Measurements from ENCODE around the gene SMIM36. TPM values are rescaled to one million over a fixed set of nuclear protein-coding genes. Genes with fewer than 3 reads are reported as not detected.

SMIM36 gene
- total and polyA plus RNA-seq, 10 of the 15 experiments (the other 5 are each of a cell fraction or from before 2014, with no cell fraction given), result not detected

DNA sequence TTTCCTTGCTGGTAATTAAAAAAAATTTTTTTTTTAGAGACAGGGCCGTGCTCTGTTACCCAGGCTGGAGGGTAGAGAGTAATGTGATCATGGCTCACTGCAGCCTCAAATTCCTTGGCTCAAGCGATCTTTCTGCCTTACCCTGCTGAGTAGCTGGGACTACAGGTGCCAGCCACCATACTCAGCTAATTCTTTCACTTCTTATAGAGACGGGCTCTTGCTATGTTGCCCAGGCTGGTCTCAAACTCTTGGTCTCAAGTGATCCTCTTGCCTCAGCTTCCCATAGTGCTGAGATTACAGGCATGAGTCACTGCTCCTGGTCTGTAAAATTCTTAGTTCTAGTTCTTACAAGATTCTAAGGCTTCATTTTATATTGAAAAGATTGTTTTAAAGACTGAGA is 11.1 kb downstream of the SMIM36 start:
- no peak overlapping the region for H3K27ac ChIP-seq (ENCODE audit: control insufficient read depth, insufficient read depth)
- DNase-seq (ENCODE audit: low read depth, low spot score) (no peak), FAIRE-seq (no peak), ATAC-seq (no peak)
- ChIA-PET POLR2A (interaction anchor here (0.6 kb wide), 1 partner anchor 143 kb away, joined by 3 read pairs; no protein-coding TSS in a partner anchor), RAD21 (ENCODE audit: unreplicated experiment) (no interaction called here), SMC1A (ENCODE audit: uncharacterized antibody, unreplicated experiment) (interaction anchor here (1.0 to 1.2 kb wide), 3 partner anchors 9 to 143 kb away, joined by 3 to 5 read pairs (median 3); no protein-coding TSS in a partner anchor), CTCF (interaction anchor here (1.0 to 1.7 kb wide), 5 partner anchors 10 to 152 kb away, joined by 3 to 6 read pairs (median 5); no protein-coding TSS in a partner anchor)
- no peaks in the 10 kb centered on the region for H3K27me3 ChIP-seq (replicated peaks in 1 of 2; ENCODE audit: control insufficient read depth in 2 of 2, insufficient read depth in 2 of 2, low read length in 1 of 2)
- no peaks in the 10 kb centered on the region for H4K20me1 ChIP-seq (ENCODE audit: control insufficient read depth, insufficient read depth)
- H3K79me2 ChIP-seq (ENCODE audit: control insufficient read depth, insufficient read depth, low read length), result no peaks in the 10 kb centered on the region
- H3K9me3 ChIP-seq (replicated peaks; ENCODE audit: control insufficient read depth, insufficient read depth, low read length), result no peaks in the 10 kb centered on the region
- no peak overlapping the region for H3K9ac ChIP-seq (ENCODE audit: control insufficient read depth, insufficient read depth, low read length)
- in situ Hi-C loops (cut with MboI), result no loop called here
- no peak overlapping the region for H3K4me3 ChIP-seq
- no TSS peak for BruUV-seq (replicated peaks)
- no peak overlapping the region for H2AFZ ChIP-seq (ENCODE audit: control insufficient read depth, low read depth, low read length)
- no peaks in the 10 kb centered on the region for H3K36me3 ChIP-seq (ENCODE audit: control insufficient read depth in 2 of 2, insufficient read depth in 2 of 2, low read length in 1 of 2)
- intact Hi-C loops (cut with micrococcal nuclease; ENCODE audit: unreplicated experiment), result no loop called here
- no peak overlapping the region for H3K4me2 ChIP-seq (ENCODE audit: control insufficient read depth, insufficient read depth)
- no peak for TF ChIP-seq YY1 (IDR thresholded peaks at IDR 0.05; ENCODE audit: low read depth, low read length)
- no peak for TF ChIP-seq CBFB (IDR thresholded peaks at IDR 0.05; ENCODE audit: low read depth)
- no peak for TF ChIP-seq ATF7 (IDR thresholded peaks at IDR 0.05; ENCODE audit: low read depth)
- TF ChIP-seq DPF2 (IDR thresholded peaks at IDR 0.05), result no peak
- no peak for TF ChIP-seq POU2F2 (IDR thresholded peaks at IDR 0.05; ENCODE audit: borderline replicate concordance, low read depth, low read length)
- TF ChIP-seq, protein P1, sequence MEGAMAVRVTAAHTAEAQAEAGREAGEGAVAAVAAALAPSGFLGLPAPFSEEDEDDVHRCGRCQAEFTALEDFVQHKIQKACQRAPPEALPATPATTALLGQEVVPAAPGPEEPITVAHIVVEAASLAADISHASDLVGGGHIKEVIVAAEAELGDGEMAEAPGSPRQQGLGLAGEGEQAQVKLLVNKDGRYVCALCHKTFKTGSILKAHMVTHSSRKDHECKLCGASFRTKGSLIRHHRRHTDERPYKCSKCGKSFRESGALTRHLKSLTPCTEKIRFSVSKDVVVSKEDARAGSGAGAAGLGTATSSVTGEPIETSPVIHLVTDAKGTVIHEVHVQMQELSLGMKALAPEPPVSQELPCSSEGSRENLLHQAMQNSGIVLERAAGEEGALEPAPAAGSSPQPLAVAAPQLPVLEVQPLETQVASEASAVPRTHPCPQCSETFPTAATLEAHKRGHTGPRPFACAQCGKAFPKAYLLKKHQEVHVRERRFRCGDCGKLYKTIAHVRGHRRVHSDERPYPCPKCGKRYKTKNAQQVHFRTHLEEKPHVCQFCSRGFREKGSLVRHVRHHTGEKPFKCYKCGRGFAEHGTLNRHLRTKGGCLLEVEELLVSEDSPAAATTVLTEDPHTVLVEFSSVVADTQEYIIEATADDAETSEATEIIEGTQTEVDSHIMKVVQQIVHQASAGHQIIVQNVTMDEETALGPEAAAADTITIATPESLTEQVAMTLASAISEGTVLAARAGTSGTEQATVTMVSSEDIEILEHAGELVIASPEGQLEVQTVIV (IDR thresholded peaks at IDR 0.05; ENCODE audit: borderline replicate concordance, partially characterized antibody), result no peak
- TF ChIP-seq, protein P2, sequence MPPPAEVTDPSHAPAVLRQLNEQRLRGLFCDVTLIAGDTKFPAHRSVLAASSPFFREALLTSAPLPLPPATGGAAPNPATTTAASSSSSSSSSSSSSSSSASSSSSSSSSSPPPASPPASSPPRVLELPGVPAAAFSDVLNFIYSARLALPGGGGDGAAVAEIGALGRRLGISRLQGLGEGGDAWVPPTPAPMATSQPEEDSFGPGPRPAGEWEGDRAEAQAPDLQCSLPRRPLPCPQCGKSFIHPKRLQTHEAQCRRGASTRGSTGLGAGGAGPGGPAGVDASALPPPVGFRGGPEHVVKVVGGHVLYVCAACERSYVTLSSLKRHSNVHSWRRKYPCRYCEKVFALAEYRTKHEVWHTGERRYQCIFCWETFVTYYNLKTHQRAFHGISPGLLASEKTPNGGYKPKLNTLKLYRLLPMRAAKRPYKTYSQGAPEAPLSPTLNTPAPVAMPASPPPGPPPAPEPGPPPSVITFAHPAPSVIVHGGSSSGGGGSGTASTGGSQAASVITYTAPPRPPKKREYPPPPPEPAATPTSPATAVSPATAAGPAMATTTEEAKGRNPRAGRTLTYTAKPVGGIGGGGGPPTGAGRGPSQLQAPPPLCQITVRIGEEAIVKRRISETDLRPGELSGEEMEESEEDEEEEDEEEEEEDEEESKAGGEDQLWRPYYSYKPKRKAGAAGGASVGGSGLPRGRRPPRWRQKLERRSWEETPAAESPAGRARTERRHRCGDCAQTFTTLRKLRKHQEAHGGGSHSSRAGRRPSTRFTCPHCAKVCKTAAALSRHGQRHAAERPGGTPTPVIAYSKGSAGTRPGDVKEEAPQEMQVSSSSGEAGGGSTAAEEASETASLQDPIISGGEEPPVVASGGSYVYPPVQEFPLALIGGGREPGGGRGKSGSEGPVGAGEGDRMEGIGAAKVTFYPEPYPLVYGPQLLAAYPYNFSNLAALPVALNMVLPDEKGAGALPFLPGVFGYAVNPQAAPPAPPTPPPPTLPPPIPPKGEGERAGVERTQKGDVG (CRISPR knock-in tag; IDR thresholded peaks at IDR 0.05), result no peak
- TF ChIP-seq RAD51 (IDR thresholded peaks at IDR 0.05), result no peak
- TF ChIP-seq, protein P3, sequence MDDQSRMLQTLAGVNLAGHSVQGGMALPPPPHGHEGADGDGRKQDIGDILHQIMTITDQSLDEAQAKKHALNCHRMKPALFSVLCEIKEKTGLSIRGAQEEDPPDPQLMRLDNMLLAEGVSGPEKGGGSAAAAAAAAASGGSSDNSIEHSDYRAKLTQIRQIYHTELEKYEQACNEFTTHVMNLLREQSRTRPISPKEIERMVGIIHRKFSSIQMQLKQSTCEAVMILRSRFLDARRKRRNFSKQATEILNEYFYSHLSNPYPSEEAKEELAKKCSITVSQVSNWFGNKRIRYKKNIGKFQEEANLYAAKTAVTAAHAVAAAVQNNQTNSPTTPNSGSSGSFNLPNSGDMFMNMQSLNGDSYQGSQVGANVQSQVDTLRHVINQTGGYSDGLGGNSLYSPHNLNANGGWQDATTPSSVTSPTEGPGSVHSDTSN (IDR thresholded peaks at IDR 0.05; ENCODE audit: insufficient replicate concordance, low read depth, low read length), result no peak
- no peak for TF ChIP-seq SP1 (IDR thresholded peaks at IDR 0.05; ENCODE audit: low read depth, low read length)
- no peak for TF ChIP-seq TARDBP (IDR thresholded peaks at IDR 0.05; ENCODE audit: borderline replicate concordance)
- no peak for TF ChIP-seq ZNF217 (IDR thresholded peaks at IDR 0.05)
- TF ChIP-seq MTA3 (IDR thresholded peaks at IDR 0.05; ENCODE audit: borderline replicate concordance, low read length), result no peak
- TF ChIP-seq SIN3A (IDR thresholded peaks at IDR 0.05; ENCODE audit: low read depth, low read length), result no peak
- TF ChIP-seq ZBED1 (IDR thresholded peaks at IDR 0.05; ENCODE audit: borderline replicate concordance), result no peak
- no peak for TF ChIP-seq BHLHE40 (IDR thresholded peaks at IDR 0.05; ENCODE audit: borderline replicate concordance in 1 of 2, low read depth in 2 of 2, low read length in 1 of 2)
- H3K4me1 ChIP-seq (ENCODE audit: control insufficient read depth, insufficient read depth, low read length), result no peaks in the 10 kb centered on the region
- 96% methylated on average over 3 of the region's 3 CpGs for WGBS (ENCODE audit: insufficient coverage, insufficient replicate concordance, low lambda C conversion rate, missing lambda C conversion rate)
